Activated CD4-positive, alpha-beta T cell treated with anti-CD3 and anti-CD28 coated beads, Interleukin-2, amount 50 U/mL, for 4 hours (primary cell): ENCODE data around the gene VSIG1.

Experiments
- DNase-seq, 2 experiments: peaks; one replicate each; pipeline ENCODE4 v3.0.0-alpha.2; 2020

VSIG1 gene

DNA sequence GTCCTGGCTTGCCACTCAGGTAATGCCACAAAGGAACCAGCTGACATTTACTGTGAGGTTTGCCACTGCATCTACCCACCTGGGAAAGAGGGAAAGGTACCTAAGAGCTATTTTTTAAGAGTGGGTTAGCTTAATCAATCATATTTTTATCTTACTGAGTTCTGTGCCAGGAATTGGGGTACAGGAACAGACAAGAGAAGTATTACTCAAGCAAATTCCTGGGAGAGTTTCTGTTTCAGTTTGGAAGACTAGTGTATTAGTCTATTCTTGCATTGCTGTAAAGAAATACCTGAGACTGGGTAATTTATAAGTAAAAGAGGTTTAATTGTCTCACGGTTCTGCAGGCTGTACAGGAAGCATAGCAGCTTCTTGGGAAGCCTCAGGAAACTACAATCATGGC is 23.3 kb downstream of the VSIG1 start:
- no peak for DNase-seq

DNA sequence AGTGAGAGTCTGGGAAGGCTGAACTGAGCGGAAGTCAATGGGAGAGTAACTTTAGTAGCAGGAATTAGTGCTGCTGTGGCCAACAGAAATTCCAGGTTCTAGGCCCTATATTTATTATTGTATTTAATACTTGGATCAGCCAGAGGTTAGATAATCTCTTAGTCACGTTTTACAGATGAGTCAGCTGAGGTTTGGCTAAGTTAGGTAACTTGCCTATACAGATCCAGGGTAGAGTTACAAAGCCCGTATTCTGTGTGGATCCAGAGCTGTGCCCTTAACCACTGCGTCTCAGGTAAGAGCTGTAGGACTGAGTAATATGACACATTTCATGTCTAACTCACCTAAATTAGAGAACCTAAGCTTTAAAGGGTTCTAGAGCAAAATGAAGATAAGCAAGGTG is 26.0 kb downstream of the VSIG1 start:
- no peak for DNase-seq

DNA sequence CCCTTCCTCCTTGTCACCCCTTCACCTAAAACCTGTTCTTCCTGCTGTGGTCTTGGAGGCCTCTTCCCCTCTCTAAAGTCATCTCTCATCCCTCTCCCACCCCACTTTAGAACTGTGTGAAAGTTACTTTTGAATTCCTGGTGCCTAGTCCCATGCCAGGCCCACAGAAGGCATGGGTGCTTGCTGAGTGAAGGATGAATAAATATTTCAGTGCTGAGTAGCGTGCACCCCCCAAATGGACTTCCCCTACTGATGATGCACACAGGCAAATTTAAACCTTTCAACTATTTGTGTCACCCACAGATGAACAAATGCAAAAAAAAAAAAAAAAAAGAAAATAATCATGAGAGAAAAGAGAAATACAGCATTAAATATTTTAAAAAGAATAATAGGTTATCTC is 26.7 kb downstream of the VSIG1 start:
- DNase-seq, result no peak

DNA sequence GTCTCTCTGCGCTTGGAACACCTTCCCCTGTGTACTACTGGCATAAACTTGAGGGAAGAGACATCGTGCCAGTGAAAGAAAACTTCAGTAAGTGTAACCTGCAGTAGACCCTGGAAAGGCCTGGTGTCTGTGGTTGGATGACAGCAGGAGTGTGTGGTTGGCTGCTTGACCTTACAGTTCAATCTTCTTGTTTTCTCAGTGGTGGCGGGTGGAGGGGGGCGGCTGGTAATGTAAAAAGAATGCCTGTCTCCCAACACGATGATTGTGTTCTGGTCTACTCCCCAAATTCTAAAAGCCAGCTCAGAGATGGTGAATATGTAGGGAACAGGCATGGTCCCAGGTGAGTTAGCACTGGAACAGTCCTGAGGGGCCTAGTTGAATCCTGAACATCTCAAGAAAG is 27.9 kb downstream of the VSIG1 start:
- no peak for DNase-seq

DNA sequence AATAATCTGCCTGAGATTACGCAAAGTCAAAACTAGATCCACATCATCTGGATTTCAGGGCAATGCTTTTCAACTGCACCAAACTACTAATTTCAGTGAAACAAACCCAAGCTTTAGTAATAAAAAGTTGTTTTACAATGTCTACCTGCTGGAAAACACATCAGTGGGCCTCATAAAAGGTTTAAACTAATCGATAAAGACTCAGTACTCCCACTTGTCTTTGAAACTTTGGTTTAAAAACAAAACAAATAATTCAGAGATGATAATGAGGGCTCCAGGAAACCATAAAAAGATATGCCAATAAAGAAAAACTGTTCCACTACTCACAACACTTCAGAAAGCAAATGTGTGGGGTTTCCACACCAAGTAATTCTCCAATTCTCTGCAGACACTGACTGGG is 36.2 kb downstream of the VSIG1 start:
- no peak for DNase-seq

DNA sequence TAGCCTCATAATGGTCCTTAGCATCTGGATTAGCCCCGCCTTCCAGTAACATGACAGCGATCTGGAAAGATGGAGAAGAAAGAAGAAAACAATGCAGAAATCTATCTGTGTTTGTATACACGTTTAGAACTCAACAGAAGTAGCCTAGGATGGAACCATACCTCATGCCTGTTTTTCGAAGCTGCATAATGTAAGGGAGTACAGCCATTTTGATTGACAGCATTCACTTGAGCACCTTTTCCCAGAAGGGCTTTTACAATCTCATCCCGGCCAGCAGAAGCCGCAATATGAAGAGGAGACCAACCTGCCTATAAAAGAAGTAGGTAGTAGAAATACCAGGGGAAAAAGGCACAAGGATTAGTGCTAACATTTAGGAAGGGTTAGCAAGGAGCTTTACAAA is 42.9 kb downstream of the VSIG1 start:
- DNase-seq, result no peak

DNA sequence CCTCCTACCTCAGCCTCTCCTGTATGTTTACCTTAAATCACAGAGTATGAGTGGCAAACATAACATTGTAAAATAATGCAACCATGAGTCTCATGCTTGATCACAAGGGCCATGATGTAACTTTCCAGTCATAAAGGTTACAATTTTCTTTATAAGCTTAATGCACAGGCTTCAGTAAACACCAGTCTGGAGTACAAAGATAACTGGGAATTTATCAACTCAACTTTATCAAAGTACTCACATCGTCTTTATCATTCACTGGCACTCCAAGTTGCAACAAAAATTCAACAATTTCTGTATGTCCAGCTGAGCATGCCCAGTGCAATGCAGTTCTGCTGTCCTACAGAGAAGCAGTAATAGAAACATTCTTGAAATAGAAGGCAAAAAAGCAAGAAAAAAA is 43.6 kb downstream of the VSIG1 start:
- DNase-seq, result no peak

DNA sequence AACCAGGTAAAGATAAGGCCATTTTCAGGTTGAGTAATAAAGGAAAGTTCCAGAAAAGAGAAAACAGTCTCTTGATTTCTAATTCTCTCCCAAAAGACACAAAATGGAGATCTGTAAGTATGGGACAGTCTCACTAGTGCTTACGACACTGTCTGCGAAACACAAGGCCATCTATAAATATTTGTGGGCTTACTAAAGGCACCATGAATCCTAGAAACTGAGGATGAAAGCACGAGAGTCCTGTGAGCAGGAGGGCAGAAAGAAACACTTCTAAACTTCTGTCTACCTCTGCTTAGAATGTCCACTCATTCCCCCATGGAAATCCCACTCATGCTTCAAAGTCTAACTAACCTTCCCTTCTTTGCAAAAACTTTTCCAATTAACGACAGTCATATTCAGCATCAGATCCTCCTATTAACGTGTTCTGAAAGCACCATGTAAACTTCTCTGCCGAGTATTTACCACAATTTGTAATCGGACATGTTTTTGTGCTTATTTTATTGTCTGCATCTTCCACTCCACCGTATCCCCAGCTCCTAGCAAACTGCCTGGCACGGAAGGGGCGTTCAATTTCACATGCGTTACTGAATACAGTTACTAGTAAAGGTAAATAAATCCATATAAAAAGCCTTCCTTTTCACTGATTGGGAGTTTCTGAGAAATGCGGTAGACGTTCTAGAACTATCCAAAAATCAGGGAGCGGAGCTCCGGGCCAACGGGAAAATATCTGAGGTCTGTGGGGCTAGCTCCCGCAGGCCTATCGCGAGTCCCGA is 45.8 kb downstream of the VSIG1 start:
- DNase-seq, result no peak

DNA sequence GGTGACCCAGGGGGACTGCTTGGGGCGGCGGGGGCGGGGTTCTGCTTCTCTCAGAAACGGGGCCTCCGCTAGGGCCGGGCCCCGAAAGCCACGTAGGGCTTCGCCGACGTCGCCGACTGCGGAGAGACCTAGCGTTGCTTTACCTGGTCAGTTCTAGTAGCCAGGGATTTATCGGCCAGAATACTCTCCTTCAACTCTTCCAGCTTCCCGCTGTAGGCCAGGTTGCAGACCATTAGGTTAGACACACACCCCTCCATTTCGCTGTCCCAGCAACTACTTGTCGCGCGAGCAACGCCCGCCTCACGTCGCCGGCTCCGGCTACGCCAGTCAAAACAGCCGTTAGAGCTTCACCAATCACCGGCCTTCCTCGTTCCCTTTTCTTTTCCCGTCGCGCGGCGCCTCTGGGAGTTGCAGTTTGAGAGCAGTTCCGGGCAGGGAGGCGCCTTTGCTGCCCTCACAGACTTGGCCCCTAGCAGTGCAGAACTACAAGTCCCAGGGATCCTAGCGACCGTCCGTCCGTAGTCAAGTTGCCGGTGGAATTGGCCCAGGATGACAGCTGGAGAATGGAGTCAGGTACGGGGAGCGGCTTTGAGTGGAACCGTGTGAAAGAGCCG is 46.5 kb downstream of the VSIG1 start, which contains the start of the genes ATG4A and PSMD10:
Gene ATG4A (plus strand): TSS at position 515 of the 614 bp plus-strand sequence. CDS start 49 bp downstream, at position 564.
Gene PSMD10 (minus strand): TSS at position 279 of the 614 bp plus-strand sequence. CDS start 22 bp downstream, at position 257.
- DNase-seq, result peak; percentile 81 to 85

DNA sequence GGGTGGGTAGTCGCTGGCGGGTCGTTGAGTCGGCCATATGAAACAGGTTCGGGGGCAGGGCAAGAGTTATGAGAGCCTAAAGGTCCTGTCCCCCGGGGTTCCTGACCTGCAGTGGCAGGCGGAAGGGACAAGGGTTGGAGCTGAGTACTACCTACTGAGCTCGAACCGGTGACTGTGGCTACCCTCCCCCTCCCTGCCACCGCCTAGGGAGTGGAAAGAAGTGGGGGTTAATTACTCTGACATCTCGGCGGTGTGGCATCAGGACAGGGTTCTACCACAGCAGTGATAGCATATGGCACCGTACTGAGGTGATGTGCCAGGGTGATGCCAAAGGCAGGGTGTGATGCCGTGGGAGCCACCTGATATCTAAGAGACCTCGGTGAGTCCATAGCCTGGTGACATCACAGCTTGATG is 47.0 kb downstream of the VSIG1 start:
- DNase-seq, result no peak

DNA sequence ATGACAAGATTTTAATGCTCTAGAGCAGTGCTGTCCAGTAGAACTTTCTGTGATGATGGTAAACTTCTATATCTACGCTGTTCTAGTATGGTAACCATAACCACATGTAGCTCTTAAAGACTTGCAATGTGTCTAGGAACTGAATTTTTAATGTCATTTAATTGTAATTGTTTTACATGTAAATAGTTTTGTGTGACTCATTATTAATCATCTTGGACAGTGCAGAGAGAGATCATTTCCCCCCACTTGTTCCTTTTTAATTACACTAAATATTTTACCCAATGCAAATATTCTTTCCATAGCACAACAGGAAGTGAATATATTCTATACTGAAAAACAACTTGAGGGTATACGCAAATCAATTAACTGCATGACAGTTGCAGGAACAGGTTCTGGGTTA is 52.5 kb downstream of the VSIG1 start:
- no peak for DNase-seq

DNA sequence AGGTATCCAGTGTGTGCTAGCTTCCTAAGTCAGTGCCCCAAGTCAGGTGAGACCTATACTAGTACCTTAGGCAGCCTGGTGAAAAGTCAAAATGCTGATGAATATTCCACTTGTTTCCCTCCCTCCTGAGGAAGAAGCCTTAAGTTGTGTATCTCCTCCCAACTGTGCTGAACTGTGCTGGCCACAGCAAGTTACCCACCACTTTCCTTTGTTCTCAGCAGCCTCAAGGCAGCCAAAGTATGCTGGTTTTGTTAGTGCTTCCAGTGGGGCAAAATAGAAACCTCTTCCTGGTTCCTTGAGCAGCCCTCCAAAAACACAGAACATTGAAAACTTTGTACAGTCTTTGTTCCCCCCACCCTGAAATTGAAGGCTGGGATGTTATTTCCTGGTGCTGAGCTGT is 60.6 kb downstream of the VSIG1 start:
- no peak for DNase-seq

DNA sequence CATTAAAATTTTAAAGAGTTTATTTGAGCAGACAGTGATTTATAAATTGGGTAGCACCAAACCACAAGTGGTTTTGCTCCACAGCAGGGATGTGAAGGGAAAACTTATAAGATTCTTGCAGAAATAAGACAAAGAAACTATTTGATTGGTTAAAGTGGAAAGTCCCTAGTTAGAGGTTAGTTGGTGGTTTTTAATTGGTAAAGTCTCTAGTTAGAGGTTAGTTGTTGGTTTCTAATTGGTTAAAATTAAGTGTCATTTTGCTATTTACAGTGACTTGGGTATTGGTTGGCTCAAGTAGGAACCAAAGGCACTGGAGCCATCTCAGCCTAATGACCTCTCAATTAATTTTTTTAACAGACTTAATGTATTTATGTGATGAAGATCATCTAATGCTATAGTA is 69.7 kb downstream of the VSIG1 start:
- no peak for DNase-seq

DNA sequence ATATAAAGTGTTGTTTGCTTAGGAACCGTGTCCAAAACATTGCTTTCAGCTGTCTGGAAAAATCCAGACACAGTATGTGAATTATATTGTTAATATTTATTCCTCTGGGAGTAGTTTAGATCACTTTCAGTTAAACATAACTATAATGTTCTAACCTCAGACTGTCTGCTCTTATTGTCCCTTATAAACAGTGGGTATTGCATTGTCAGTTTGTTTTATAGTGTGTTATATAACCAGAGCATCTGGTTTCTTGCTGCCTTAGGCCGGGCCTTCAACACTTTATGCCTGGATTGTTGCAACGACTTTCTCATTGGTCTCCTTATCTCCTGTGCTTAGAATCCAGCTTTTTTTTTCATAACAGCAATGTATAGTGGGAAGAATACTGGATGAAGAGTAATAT is 73.1 kb downstream of the VSIG1 start:
- no peak for DNase-seq

DNA sequence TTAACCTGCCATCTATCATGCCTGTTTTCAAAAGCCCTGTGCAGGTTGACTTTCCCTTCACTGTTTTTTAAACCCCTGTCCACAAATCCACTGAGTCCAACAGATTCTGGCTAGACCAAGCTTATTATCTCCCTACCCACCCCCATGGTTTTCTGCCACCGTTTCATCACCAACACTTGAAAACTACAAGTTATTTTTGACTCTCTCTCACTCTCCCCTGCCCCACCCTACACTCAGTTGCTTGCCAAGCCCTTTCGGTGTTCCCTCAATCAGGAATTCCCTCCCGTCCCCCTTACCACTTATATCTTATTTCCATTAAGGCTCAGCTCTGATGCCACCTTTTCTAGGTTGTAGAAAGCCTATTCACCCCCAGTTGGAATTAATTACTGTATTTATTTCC is 76.4 kb downstream of the VSIG1 start:
- no peak for DNase-seq

DNA sequence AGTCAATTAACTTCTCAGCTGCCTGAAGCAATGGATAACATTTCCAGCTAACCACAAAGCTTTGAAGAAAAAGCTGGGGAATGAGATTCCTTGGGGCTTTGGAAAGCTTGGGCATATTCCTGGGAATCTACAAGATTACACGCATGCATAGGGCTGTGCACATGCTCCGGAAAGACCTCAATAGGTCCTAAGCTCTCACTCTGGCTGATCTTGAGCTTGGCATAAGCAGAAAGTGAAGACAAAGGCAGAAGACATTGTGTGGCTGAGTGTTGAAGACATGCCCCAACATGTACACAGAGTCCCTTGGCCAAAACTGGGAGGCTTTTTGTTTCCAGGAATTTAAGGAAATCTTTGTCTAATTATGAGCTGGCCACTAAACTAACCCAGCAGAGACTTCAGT is 77.9 kb downstream of the VSIG1 start:
- no peak for DNase-seq

DNA sequence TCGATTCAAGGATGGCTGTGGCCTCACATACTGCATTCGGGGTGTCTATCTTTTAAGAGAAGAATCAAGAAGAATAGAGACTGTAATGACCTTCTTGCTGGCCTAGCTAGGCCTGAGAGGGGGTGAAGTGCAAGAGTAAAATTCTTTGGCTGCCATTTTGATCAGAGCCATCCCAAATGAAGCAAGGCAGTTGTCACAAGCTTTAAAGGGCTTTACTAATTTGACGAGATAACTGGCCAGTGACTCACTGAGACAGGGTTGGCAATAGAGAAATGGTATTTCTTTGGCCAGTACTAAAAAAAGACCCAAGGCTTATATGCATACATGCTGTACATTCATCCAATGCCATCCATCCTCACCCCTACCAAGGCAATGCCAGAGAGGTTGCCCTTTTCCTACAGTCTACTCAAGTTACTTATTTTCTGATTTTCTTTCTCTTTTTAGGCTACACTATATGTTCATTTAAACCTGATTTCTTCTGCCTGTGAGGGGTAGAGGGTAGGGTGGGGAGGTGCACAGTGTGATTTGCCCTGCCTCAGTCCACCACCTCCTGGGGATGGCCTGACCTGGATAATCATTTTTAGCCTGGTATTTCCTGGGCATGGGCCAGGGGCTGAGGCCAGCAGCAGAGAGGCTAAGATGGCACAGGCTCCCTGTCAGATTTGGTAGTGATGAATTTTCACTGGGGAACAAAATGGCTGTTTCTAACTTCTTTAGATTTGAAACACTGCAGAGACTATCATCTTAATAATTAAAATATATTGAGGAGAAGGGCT is 78.9 kb downstream of the VSIG1 start:
- DNase-seq, result no peak

DNA sequence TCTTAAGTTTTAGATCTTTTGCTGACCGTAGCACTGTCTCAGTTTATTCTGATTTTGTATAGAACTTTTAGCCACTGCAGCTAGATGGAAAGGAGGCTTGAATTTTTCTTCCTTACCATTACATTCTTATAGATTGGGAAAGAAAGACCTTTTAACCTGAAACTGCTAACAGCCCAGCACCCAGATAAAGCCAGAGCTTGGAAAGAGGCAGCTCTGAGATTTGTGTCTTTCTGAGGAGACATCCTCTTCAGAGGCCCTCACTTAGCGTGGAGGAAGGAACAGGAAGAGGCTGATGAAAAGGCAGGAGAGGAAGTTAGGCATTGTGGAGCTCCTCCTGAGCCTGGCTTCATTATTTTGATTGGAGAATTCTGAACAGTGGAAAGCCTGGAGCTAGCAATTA is 81.8 kb downstream of the VSIG1 start:
- no peak for DNase-seq

DNA sequence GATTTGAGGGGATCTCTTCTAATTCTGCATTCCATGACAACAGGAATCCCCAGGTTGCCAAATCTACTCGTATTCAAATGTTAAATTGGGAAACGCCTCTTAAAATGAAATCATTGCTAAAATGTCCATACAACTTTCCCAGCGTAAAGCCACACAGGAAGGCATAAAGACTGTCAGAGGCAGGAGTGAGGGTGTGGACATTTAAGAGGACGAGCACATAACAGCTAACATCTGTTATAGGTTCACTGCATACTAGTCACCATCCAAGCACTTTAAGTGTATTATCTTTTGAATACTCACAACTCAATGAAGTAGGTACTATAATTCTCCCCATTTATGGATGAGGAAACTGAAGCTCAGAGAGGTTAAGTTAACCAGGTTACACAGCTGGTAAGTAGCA is 82.3 kb downstream of the VSIG1 start:
- no peak for DNase-seq
